Endothelial cell of umbilical vein (primary cell): ENCODE data around the gene SLC5A12. TPM values are rescaled to one million over a fixed set of nuclear protein-coding genes. Genes with fewer than 3 reads are reported as not detected.

Experiments used
- BruUV-seq: library from RNA; stranded (reverse); fragments of 400-500 nt; replicated peaks from 2 replicates; lab custom pipeline; 2021; lab: Mats Ljungman, UMichigan
- CTCF ChIA-PET: fragments of 300-600, 350-600 bp; sonication (Branson Sonifier 250); formaldehyde crosslinking; loops from one replicate; lab custom pipeline; 2021; ENCODE audit warnings: antibody characterized with exemption, inconsistent platforms; lab: Charles Lee
- POLR2A ChIA-PET: fragments of 300-600, 350-600 bp; sonication (Branson Sonifier 250); formaldehyde crosslinking; loops from one replicate; lab custom pipeline; 2021; ENCODE audit warnings: antibody characterized with exemption, inconsistent platforms; lab: Charles Lee
- DNase-seq: peaks from one replicate; pipeline ENCODE4 v3.0.0-alpha.2; 2011; ENCODE audit warnings: low read depth, low spot score
- FAIRE-seq: peaks from 2 replicates; lab custom pipeline; 2011; peaks lifted over from hg19 to GRCh38; lab: Jason Lieb, UNC
- H2AFZ ChIP-seq: 2 replicates; pipeline ENCODE4 v1.6.0; 2012; ENCODE audit warnings: low read depth, low read length, control low read depth, inconsistent platforms
- H3K27ac ChIP-seq: 2 replicates; pipeline ENCODE4 v1.5.1; 2011; ENCODE audit warnings: low read depth, mild to moderate bottlenecking, control low read depth, low read length, moderate library complexity; ENCODE audit not compliant: insufficient read depth
- H3K27me3 ChIP-seq, 2 experiments: 2 replicates each; pipeline versions ENCODE4 v1.6.0 to v1.6.1; 2011; ENCODE audit warnings: low read length in 2 of 2, mixed read lengths in 1 of 2; ENCODE audit not compliant: control insufficient read depth in 2 of 2, insufficient read depth in 2 of 2
- H3K36me3 ChIP-seq, 2 experiments: 2 replicates in 1 of 2; 3 replicates in 1 of 2; pipeline ENCODE4 v1.5.1; 2011; ENCODE audit warnings: low read length in 2 of 2, mild to moderate bottlenecking in 1 of 2, moderate library complexity in 1 of 2; ENCODE audit not compliant: control insufficient read depth in 2 of 2, insufficient read depth in 2 of 2; ENCODE audit errors: extremely low read depth in 1 of 2
- H3K4me1 ChIP-seq: 3 replicates; pipeline ENCODE4 v1.5.1; 2011; ENCODE audit warnings: mild to moderate bottlenecking, low read length; ENCODE audit not compliant: control insufficient read depth, insufficient read depth; ENCODE audit errors: extremely low read depth
- H3K4me2 ChIP-seq: 2 replicates; pipeline ENCODE4 v1.6.1; 2011; ENCODE audit warnings: low read length, control low read depth, mixed read lengths; ENCODE audit not compliant: insufficient read depth
- H3K4me3 ChIP-seq, 3 experiments: fragments of 200-600 bp in 1 of 3; sonication (generic), shearing (Covaris generic) in 1 of 3; replicated peaks in 1 of 3; 2 replicates each; pipeline ENCODE4 v1.5.1; 2011 to 2016; ENCODE audit warnings: control low read depth in 3 of 3, low read length in 3 of 3, mild to moderate bottlenecking in 2 of 3, inconsistent platforms in 1 of 3, low read depth in 1 of 3, moderate library complexity in 1 of 3; ENCODE audit not compliant: insufficient read depth in 1 of 3
- H3K79me2 ChIP-seq: 2 replicates; pipeline ENCODE4 v1.6.0; 2012; ENCODE audit warnings: low read length, inconsistent platforms; ENCODE audit not compliant: control insufficient read depth, insufficient read depth
- H3K9ac ChIP-seq: replicated peaks from 2 replicates; pipeline ENCODE3; 2011; ENCODE audit warnings: low read length, control low read depth; ENCODE audit not compliant: insufficient read depth; ENCODE audit errors: extremely low read depth
- H3K9me1 ChIP-seq: replicated peaks from 3 replicates; pipeline ENCODE4 v1.6.0; 2011; ENCODE audit warnings: mild to moderate bottlenecking, low read length; ENCODE audit not compliant: control insufficient read depth, insufficient read depth; ENCODE audit errors: extremely low read depth
- H3K9me3 ChIP-seq: replicated peaks from 2 replicates; pipeline ENCODE4 v1.5.1; 2012; ENCODE audit warnings: low read length, inconsistent platforms; ENCODE audit not compliant: control insufficient read depth, insufficient read depth
- H4K20me1 ChIP-seq: replicated peaks from 2 replicates; pipeline ENCODE3; 2011; ENCODE audit warnings: mild to moderate bottlenecking, low read length; ENCODE audit not compliant: control insufficient read depth, insufficient read depth; ENCODE audit errors: extremely low read depth
- EZH2 ChIP-seq: IDR thresholded peaks from 2 replicates; pipeline ENCODE4 v1.6.1; 2012; ENCODE audit warnings: borderline replicate concordance, low read depth, mild to moderate bottlenecking, moderate library complexity, low read length, inconsistent platforms; ENCODE audit not compliant: severe bottlenecking
- FOS ChIP-seq: IDR thresholded peaks from 2 replicates; pipeline ENCODE4 v1.6.1; 2011; ENCODE audit warnings: mild to moderate bottlenecking, low read length, moderate library complexity, borderline replicate concordance; ENCODE audit not compliant: insufficient read depth
- GATA2 ChIP-seq: IDR thresholded peaks from 2 replicates; pipeline ENCODE4 v1.7.0; 2011; ENCODE audit warnings: low read depth, mild to moderate bottlenecking, moderate library complexity, mixed read lengths, low read length; ENCODE audit not compliant: insufficient read length, insufficient read depth
- JUN ChIP-seq: IDR thresholded peaks from 2 replicates; pipeline ENCODE4 v1.6.1; 2011; ENCODE audit warnings: borderline replicate concordance, low read depth; ENCODE audit not compliant: insufficient read length, insufficient read depth
- MAX ChIP-seq: IDR thresholded peaks from 2 replicates; pipeline ENCODE4 v1.6.1; 2011; ENCODE audit not compliant: insufficient read depth, insufficient read length
- MYC ChIP-seq: IDR thresholded peaks from one replicate; pipeline ENCODE4 v1.6.1; 2011; ENCODE audit warnings: mild to moderate bottlenecking, low read depth, low read length
- POLR2A ChIP-seq: IDR thresholded peaks from 2 replicates; pipeline ENCODE4 v1.6.1; 2012; ENCODE audit warnings: low read depth, mild to moderate bottlenecking, control low read depth, low read length
- POLR2AphosphoS5 ChIP-seq: IDR thresholded peaks from 2 replicates; pipeline ENCODE4 v1.6.1; 2012; ENCODE audit warnings: low read depth, mild to moderate bottlenecking, control low read depth, low read length, moderate library complexity; ENCODE audit not compliant: insufficient read depth
- dilution Hi-C: fragments of 300-500 bp; cut with MboI; formaldehyde crosslinking; loops from one replicate; pipeline ENCODE4 v1.15.0; 2019; ENCODE audit warnings: low sequenced_read_pairs; ENCODE audit not compliant: extremely low pct_ligation_motif_present
- intact Hi-C: fragments of 100-400 bp; cut with micrococcal nuclease; formaldehyde crosslinking; loops from one replicate; pipeline ENCODE4 v1.10.0; 2022
- polyA plus RNA-seq, 4 experiments: library from polyadenylated mRNA; depleted of rRNA in 3 of 4; stranded (reverse) in 3 of 4; unstranded in 1 of 4; fragments of >200 nt; gene quantifications; 2 replicates each; pipeline versions ENCODE4 v1.2.1 to v1.2.3, GENCODE V29; 2011 to 2012; ENCODE audit warnings: missing spikeins in 1 of 4
- total RNA-seq: library from RNA; stranded (reverse); gene quantifications from 2 replicates; pipeline ENCODE4 v1.2.3, GENCODE V29; 2021
- TF ChIP-seq, protein P1 (sequence below), 2 donors: IDR thresholded peaks; 1 replicate in 1 of 2; 2 replicates in 1 of 2; pipeline ENCODE4 v1.5.1; 2011; ENCODE audit warnings: low read length in 2 of 2, mild to moderate bottlenecking in 2 of 2, moderate library complexity in 2 of 2, control low read depth in 1 of 2, inconsistent platforms in 1 of 2, low read depth in 1 of 2; ENCODE audit not compliant: insufficient read depth in 1 of 2; ENCODE audit errors: extremely low read depth in 1 of 2

Gene SLC5A12
- total and polyA plus RNA-seq, 2 donors (not counting 3 experiments of a cell fraction or from before 2014, with no cell fraction given): not detected

GRCh38 chr11:26753723-26754504, 32.1 kb upstream of the SLC5A12 start:
- H3K4me3 ChIP-seq: no peak overlapping the region
- CTCF ChIA-PET: interaction anchor here (0.8 to 2.6 kb wide), 3 partner anchors 405 to 732 kb away, joined by 3 to 33 read pairs (median 7); no protein-coding TSS in a partner anchor
- no peaks in the 10 kb centered on the region for H3K27me3 ChIP-seq
- POLR2A ChIA-PET: no interaction called here
- FAIRE-seq: peak; percentile 12
- H3K9me1 ChIP-seq: no peaks in the 10 kb centered on the region
- no peak overlapping the region for H3K9ac ChIP-seq
- no peak overlapping the region for H2AFZ ChIP-seq
- no peaks in the 10 kb centered on the region for H3K4me1 ChIP-seq
- H3K27ac ChIP-seq: no peak overlapping the region
- H3K36me3 ChIP-seq: no peaks in the 10 kb centered on the region
- H3K79me2 ChIP-seq: no peaks in the 10 kb centered on the region
- BruUV-seq: no TSS peak
- dilution Hi-C loops: no loop called here
- H3K9me3 ChIP-seq: no peaks in the 10 kb centered on the region
- DNase-seq: peak; percentile 35
- TF ChIP-seq, protein P1, sequence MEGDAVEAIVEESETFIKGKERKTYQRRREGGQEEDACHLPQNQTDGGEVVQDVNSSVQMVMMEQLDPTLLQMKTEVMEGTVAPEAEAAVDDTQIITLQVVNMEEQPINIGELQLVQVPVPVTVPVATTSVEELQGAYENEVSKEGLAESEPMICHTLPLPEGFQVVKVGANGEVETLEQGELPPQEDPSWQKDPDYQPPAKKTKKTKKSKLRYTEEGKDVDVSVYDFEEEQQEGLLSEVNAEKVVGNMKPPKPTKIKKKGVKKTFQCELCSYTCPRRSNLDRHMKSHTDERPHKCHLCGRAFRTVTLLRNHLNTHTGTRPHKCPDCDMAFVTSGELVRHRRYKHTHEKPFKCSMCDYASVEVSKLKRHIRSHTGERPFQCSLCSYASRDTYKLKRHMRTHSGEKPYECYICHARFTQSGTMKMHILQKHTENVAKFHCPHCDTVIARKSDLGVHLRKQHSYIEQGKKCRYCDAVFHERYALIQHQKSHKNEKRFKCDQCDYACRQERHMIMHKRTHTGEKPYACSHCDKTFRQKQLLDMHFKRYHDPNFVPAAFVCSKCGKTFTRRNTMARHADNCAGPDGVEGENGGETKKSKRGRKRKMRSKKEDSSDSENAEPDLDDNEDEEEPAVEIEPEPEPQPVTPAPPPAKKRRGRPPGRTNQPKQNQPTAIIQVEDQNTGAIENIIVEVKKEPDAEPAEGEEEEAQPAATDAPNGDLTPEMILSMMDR (IDR thresholded peaks at IDR 0.05; ENCODE audit: extremely low read depth in 1 of 2, insufficient read depth in 1 of 2, low read depth in 1 of 2, low read length in 2 of 2): peak; percentile 30 to 44
- TF ChIP-seq JUN: no peak
- intact Hi-C loops: loop anchor here (1.0 kb wide), 1 partner anchor 404 kb away; no protein-coding TSS in a partner anchor
- H4K20me1 ChIP-seq: no peaks in the 10 kb centered on the region
- no peak overlapping the region for H3K4me2 ChIP-seq

DNA sequence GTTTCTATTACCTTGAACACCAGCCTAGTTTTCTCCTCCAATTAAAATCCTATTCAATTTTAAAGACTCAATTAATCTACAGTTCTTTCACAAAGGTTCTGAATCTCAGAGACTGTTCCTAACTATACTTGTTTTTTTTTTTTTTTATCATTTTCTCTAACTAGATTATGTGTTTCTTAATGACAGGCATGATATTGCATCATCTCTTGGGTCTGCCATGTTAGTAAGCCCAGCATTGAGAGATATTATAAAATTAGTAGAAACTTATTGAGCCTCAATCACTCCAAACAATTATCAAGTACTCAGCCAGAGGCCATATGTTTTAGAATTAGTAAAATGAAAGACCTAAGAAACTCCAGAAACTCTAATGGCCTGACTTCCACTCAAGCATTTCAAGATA, 28.1 kb upstream of the SLC5A12 start:
- CTCF ChIA-PET: no interaction called here

More for the DNA sequence above, 28.1 kb upstream of the SLC5A12 start:
- no peaks in the 10 kb centered on the region for H3K36me3 ChIP-seq
- H4K20me1 ChIP-seq: no peaks in the 10 kb centered on the region
- H3K79me2 ChIP-seq: no peaks in the 10 kb centered on the region
- DNase-seq (no peak), FAIRE-seq (no peak)
- H3K4me2 ChIP-seq: no peak overlapping the region
- intact Hi-C loops (no loop called here), dilution Hi-C loops (no loop called here)
- POLR2A ChIA-PET: no interaction called here
- H3K9me1 ChIP-seq: no peaks in the 10 kb centered on the region
- H3K9ac ChIP-seq: no peak overlapping the region
- no peaks in the 10 kb centered on the region for H3K27me3 ChIP-seq
- no peak overlapping the region for H2AFZ ChIP-seq
- no TSS peak for BruUV-seq
- H3K4me1 ChIP-seq: no peaks in the 10 kb centered on the region
- no peak overlapping the region for H3K27ac ChIP-seq
- H3K9me3 ChIP-seq: no peaks in the 10 kb centered on the region
- H3K4me3 ChIP-seq: no peak overlapping the region
- TF ChIP-seq MYC (no peak), GATA2 (no peak), EZH2 (no peak), FOS (no peak), JUN (no peak), POLR2A (no peak), MAX (no peak), POLR2AphosphoS5 (no peak)
- TF ChIP-seq, protein P1 (IDR thresholded peaks at IDR 0.05; ENCODE audit: extremely low read depth in 1 of 2, insufficient read depth in 1 of 2, low read depth in 1 of 2, low read length in 2 of 2): no peak
